HG03066 (cell line): Measurements from ENCODE around the gene MARCHF10.
"Not testable (repeated sequence)": the region's sequence is repeated elsewhere in the genome, so short reads cannot be mapped to it uniquely, and the experiment has no call there.

Experiments used
- ATAC-seq: cut with Tn5 transposase; IDR thresholded peaks from one replicate; pipeline ENCODE4 v1.9.1; 2021; ENCODE audit warnings: low read depth; ENCODE audit not compliant: unreplicated experiment

The MARCHF10 gene

GRCh38 chr17:62791235-62791734 lies 16.8 kb downstream of the MARCHF10 start:
- ATAC-seq: no peak

DNA sequence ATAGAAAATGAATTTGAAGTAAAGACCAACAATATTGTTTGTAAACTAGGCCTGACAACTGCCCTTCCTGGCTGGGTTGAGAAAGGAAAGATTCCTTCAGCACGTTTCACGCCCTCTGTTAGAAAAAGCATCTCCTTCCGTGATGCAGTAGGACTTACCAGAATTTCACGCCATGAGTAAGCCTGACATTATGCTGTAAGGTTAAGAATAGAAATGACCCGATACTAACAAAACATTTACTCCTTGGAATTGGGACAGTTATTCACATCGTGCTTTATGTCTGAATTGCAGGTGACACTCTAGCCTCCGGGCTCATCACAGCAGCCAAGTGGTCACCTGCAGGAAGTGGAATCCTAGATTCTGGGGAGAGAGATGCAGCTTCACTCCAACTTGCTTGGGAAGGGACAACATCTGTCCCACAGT lies 17.5 kb downstream of the MARCHF10 start:
- no peak for ATAC-seq

GRCh38 chr17:62787366-62787765 lies 20.7 kb downstream of the MARCHF10 start:
- ATAC-seq: no peak

- ATAC-seq: no peak
Observed at GRCh38 chr17:62786646-62787045, 21.5 kb downstream of the MARCHF10 start.

GRCh38 chr17:62785983-62786382 lies 22.1 kb downstream of the MARCHF10 start:
- ATAC-seq: not testable (repeated sequence)

DNA sequence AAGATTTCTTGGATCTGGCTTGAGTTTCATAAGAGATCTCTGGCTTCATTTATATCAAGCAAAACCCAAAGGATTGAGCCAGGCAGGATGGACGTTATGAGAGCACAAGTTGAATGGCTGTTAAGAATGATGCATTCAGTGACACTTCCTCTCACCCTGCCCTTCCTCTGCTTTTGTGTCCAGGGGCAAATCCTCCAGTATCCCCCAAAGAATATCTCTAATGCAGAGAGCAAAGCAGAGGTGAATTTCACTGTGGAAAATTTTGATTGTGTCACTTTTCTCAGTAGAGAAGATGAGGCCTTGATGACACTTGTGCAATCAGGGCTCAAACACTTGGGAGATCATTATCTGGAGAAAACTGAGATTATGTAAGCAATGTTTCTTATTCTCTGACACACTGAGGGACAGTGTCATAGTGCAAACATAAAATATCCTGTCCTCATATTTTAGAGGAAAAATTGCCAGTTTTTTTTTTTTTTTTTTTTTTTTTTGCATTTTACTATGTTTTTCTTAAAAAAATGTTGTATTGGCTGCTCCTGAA lies 25.3 kb downstream of the MARCHF10 start:
- no peak for ATAC-seq

GRCh38 chr17:62781831-62782251 lies 26.3 kb downstream of the MARCHF10 start:
- ATAC-seq: no peak

DNA sequence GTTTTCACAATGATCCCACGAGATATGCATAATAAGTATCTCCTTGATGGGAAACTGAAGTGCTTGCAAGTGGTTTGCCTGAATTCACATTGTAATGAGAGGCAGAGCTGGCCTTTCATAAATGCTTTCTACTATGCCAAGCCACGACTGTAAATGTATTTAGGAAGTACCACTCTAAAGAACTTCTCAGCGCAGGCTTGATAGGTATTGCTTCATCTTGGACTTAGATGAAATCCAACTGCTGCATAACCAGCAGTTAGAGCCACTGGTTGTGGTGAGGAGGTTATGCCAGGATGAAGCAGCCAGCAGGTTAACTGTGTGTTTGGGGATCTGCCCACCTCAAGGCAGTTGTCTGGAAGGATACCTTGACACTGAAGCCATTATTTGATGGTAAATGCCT lies 26.8 kb downstream of the MARCHF10 start:
- ATAC-seq: no peak

- ATAC-seq: no peak
Observed at GRCh38 chr17:62780951-62781350, 27.2 kb downstream of the MARCHF10 start.

DNA sequence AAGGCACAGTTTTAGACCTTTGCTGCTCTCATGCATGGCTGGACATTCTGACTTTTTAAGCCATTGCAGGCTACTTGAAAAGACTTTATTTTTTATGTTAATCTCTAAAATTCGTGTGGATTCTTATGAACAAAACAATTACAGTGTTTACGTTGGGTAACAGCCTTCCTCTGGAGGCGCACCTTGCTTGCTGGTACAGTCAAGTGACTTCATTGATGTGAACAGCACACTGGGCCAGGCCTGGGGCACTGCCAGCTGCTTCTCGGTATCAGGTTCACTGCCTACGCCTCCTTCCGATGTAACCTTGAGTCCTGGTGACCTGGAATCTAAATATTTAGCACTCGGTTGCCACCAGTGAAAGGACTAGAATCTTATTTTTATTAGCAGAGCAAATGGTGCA lies 27.8 kb downstream of the MARCHF10 start:
- ATAC-seq: no peak

DNA sequence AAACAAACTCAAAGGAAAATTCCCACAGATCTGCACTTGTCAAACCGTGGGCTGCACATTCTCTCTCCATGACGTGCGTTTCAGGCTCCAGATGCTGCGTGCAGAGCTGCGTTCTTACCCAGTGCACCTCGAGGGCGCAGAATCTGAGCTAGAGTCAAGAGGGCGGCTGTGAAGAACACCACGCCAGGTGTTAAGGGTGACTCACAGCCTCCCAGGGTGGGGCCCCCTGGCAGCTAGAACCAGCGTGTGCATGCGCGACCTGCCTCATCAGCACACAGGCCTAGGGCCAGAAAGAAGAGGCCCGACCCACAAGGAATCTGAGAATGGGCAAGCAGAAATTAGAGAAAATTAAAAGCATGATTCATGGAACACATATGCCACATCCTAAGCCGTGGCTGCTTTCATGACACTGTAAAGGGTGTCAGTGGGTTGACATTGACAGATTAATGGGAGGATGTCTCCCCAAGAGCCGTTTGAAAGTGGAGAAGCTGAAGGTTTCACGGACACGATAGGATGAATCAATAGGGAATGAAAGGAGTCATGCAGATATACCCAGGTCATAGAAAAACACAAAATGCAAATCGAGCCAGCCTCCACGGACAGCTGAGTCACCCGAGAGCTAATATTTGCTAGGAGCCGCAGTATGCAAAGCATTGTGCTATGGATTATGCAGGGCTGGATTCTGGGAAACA lies 29.0 kb downstream of the MARCHF10 start:
- no peak for ATAC-seq

DNA sequence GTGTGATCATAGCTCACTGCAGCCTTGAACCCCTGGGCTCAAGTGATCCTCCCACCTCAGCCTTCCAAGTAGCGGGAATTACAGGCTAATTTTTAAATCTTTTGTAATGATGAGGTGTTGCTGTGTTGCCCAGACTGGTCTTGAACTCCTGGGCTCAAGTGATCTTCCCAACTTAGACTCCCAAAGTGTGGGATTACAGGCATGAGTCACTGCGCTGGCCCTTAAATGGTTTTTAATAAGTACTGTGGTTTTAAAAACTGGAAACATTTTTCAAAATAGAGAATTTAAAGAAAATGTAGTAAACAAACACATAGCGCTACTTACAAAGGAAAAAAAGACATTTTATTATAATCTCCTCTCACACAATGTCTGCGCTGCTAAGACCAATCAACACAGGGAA lies 32.2 kb downstream of the MARCHF10 start:
- no peak for ATAC-seq

DNA sequence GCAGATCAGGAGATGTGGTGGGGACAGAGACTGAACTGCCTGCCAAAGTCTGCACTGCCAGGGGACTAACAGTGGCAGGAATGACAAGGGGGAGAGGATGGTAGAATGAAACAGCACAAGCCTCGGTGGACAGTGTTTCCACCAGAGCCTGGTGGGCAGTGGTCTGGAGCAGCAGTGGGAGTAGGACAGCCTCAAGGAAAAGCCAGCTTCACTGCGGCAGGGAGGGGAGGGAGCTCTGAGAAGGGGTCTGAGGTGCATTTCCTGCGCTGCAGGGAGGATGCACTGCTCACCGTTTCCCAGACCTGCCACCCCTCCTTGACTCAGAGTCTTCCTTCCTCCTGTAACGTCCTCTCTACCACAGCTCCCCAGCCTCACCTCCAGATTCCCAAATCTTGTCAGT lies 33.8 kb downstream of the MARCHF10 start:
- ATAC-seq: no peak

DNA sequence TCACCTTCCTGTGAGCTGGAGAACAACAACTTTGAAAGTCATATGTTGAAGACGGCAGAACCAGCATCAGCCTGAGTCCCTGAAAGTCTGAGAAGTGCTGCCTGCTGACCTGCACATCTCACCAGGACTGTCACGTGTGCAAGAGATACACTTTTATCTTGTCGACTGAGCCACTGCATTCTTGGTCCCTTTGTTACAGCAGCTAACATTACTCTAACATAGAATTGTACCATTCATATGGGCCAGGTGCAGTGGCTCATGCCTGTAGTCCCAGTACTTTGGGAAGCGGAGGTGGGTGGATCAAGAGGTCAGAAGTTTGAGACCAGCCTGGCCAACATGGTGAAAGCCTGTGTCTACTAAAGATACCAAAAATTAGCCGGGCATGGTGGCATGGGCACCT lies 40.1 kb downstream of the MARCHF10 start:
- no peak for ATAC-seq

- ATAC-seq: no peak
Observed at GRCh38 chr17:62765351-62765750, 42.8 kb downstream of the MARCHF10 start.

DNA sequence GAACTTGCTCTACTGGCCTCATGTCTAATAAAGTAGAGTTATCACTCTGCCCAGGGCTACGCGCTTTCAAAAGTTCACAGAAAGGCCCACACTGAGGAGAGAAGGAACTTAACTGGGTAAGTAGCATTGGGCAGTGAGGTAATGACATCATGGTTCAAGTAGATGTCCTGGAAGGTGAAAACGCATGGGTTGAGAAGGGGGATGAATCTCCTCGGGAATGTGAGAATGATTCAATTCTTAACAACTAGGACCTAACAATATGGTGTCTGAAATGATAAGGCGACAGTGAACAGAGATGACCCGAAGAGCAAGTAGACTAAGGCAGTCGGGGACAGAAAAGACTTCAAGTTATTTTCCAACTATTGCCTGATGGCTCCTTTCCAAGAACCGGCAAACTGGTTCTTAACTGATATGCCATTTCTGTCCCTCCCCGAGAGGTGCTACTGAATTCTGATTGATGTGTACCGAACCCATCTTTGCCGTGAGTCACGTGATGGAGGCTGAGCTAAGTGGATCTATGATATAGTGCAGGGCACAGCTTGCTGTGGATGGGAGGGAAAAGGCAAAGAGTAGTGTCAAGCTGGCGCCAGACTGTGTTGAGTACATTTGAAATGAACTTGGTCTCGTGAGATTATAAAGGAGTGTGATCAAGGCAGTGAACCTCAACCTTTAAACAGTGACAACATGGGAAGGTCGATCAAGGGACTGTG lies 44.1 kb downstream of the MARCHF10 start:
- no peak for ATAC-seq

- ATAC-seq: no peak
Observed at GRCh38 chr17:62761884-62762283, 46.2 kb downstream of the MARCHF10 start.

- ATAC-seq: no peak
Observed at GRCh38 chr17:62760945-62761267, 47.2 kb downstream of the MARCHF10 start.

DNA sequence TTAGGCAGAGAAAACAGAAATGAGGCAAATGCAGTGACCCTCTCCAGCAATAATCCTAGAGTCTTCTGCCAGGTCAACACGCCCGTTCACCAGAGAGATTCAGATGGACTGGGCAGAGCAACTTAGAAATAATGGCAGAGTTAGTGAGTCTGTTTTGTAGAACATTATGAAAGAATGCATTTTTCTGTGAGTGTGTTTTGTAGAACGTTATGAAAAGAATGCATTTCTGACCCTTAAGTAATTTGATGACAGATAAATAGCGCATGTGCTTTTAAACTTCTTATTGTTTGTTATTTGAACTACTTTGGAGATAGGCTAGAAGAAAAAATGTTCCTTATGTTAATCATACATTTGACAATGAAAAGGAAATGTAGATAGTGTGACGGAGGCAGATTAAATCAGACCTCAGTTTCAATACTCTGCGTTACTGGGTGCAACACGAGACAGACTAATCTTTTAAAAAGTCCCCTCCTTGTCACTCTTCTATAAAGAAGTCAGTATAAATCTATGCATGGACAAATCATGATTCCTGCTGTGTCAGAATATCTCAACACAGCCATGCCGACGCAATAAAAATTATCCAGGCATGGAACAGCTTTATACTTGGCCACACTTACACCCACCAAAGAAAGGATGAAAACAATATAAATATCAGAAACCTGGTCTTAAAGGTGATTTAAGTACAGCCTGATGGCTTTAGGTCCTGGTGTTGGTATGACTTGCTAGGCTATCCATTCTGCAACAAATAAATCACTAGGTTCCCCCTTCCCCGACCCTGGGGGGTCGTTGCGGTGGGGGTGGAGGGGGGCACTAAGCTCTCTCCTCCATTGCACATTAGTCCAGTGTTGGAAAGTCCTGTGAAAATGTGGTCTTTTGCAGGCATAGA lies 47.8 kb downstream of the MARCHF10 start:
- ATAC-seq: no peak

- ATAC-seq: no peak
Observed at GRCh38 chr17:62757500-62757951, 50.6 kb downstream of the MARCHF10 start.

DNA sequence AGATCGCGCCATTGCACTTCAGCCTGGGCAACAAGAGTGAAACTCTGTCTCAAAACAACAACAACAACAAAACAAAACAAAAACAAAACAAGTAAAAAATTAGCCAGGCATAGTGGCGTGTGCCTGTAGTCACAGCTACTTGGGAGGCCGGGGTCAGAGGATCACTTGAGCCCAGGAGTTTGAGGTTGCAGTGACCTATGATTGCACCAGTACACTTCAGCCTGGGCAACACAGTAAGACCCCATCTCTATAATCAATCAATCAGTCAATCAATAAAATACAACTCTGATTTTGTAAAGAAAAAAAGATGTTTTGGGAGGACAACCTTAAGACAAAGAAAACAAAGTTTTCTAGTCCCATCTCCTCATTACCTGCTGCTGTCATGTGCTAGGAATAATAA lies 51.9 kb downstream of the MARCHF10 start:
- no peak for ATAC-seq
